Hematopoietic multipotent progenitor cell treated with erythropoietin and hydrocortisone succinate and interleukin-3 and kit ligand, for 17 days (in vitro differentiated cells): ENCODE results near the gene LHFPL4.
"Not testable (repeated sequence)": the region's sequence is repeated elsewhere in the genome, so short reads cannot be mapped to it uniquely, and the experiment has no call there.

ENCODE experiments used
- DNase-seq: peaks from one replicate; pipeline ENCODE4 v3.0.0-alpha.2; 2015; ENCODE audit warnings: low spot score

LHFPL4 gene

GRCh38 chr3:9553021-9553947 is at the start of gene LHFPL4:
Gene LHFPL4 (minus strand): TSS chr3:9553822. CDS start chr3:9552679, 1,143 bp downstream.
- DNase-seq: no peak

GRCh38 chr3:9602620-9603019 is 49.0 kb upstream of the LHFPL4 start:
- DNase-seq: no peak

GRCh38 chr3:9601006-9601581 is 47.5 kb upstream of the LHFPL4 start:
- not testable (repeated sequence) for DNase-seq

- DNase-seq: no peak
These were observed 47.0 kb upstream of the LHFPL4 start for GRCh38 chr3:9600597-9600996.

GRCh38 chr3:9598783-9599387 is 45.3 kb upstream of the LHFPL4 start:
- DNase-seq: no peak

- no peak for DNase-seq
These were observed 42.3 kb upstream of the LHFPL4 start for GRCh38 chr3:9595877-9596276.

GRCh38 chr3:9591781-9592180 is 38.2 kb upstream of the LHFPL4 start:
- not testable (repeated sequence) for DNase-seq

GRCh38 chr3:9590282-9590791 is 36.7 kb upstream of the LHFPL4 start:
- no peak for DNase-seq

GRCh38 chr3:9583792-9584191 is 30.2 kb upstream of the LHFPL4 start:
- DNase-seq: no peak

GRCh38 chr3:9583371-9583770 is 29.7 kb upstream of the LHFPL4 start:
- DNase-seq: no peak

- DNase-seq: no peak
These were observed 28.7 kb upstream of the LHFPL4 start for GRCh38 chr3:9582332-9582731.

- no peak for DNase-seq
These were observed 28.1 kb upstream of the LHFPL4 start for GRCh38 chr3:9581742-9582141.

GRCh38 chr3:9569054-9569453 is 15.4 kb upstream of the LHFPL4 start:
- no peak for DNase-seq

GRCh38 chr3:9565316-9565715 is 11.7 kb upstream of the LHFPL4 start:
- DNase-seq: no peak

- no peak for DNase-seq
These were observed 10.2 kb upstream of the LHFPL4 start for GRCh38 chr3:9563851-9564250.

- DNase-seq: not testable (repeated sequence)
These were observed 6.4 kb upstream of the LHFPL4 start for GRCh38 chr3:9560056-9560455.

- no peak for DNase-seq
These were observed 409 bp upstream of the LHFPL4 start for GRCh38 chr3:9553948-9554513.

- DNase-seq: no peak
These were observed 1.2 kb downstream of the LHFPL4 start for GRCh38 chr3:9552252-9552999.

- DNase-seq: no peak
These were observed 2.6 kb downstream of the LHFPL4 start for GRCh38 chr3:9550999-9551398.

GRCh38 chr3:9549600-9549999 is 4.0 kb downstream of the LHFPL4 start:
- DNase-seq: no peak

- no peak for DNase-seq
These were observed 4.6 kb downstream of the LHFPL4 start for GRCh38 chr3:9548991-9549390.

- DNase-seq: no peak
These were observed 11.4 kb downstream of the LHFPL4 start for GRCh38 chr3:9542182-9542581.
